G401 (cell line): ENCODE results near the gene ROBO1. TPM values are rescaled to one million over a fixed set of nuclear protein-coding genes. Genes with fewer than 3 reads are reported as not detected.

Source experiments
- DNase-seq: peaks from one replicate; pipeline ENCODE4 v3.0.0-alpha.2; 2015; ENCODE audit warnings: low spot score
- in situ Hi-C: cut with HindIII; loops from 2 replicates; pipeline ENCODE4 v1.10.0; 2016; ENCODE audit warnings: low sequenced_read_pairs, mixed read lengths
- total RNA-seq: library from RNA; depleted of rRNA; stranded (reverse); fragments of >200 nt; shearing (Covaris generic); gene quantifications from 2 replicates; pipeline ENCODE4 v1.2.3, GENCODE V29; 2014

Gene ROBO1
- total RNA-seq, 1 experiment from 2014 or later = 1.4 TPM

GRCh38 chr3:78860567-78860966, 907.2 kb downstream of the ROBO1 start:
- in situ Hi-C loops = no loop called here
- DNase-seq = no peak

GRCh38 chr3:78858910-78859309, 908.9 kb downstream of the ROBO1 start:
- in situ Hi-C loops = no loop called here
- no peak for DNase-seq

DNA sequence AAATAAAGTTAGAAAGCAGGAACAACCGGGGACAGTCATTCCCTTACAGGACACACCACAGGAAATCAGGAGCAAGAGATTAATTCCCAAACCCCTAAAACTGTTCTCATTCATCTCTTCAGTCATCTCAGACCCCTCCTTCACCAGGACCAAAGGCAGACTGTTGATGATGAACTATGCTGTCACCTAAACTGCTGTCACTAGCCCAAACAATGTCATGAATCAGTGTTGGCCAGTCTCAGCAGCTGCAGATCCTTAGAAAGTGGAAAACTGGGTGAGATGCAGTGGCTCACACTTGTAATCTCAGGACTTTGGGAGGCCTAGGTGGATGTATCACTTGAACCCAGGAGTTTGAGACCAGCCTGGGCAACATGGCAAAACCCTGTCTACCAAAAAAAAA, 909.6 kb downstream of the ROBO1 start:
- in situ Hi-C loops = no loop called here
- DNase-seq = no peak

DNA sequence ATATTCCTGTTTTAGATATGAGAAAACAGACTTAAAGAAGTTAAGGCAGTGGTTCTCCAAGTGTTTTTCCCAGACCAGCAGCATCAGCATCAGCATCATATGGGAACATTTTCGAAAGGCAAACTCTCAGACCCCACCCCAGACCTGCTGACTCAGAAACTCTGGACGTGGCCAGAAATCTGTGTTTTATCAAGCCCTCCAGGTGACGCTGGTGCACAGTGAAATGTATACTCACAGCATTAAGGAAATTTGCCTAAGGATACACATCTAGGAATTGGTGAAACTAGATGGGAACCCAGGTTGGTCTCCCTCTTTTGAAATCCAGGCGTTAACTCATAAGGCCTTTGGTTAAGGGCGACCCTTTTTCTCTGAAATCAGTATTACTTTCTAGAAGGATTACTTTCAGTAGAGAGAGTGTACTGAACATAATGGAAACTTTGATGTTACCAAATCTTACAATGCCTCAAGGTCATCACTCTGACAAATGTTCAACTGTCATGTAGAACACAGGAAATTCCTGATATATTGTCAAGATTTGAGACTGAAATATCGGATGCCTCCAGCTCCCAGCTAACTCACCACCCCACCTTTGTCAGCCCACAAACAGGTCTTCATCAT, 910.2 kb downstream of the ROBO1 start:
- in situ Hi-C loops = no loop called here
- DNase-seq = no peak

GRCh38 chr3:78856164-78856563, 911.6 kb downstream of the ROBO1 start:
- no peak for DNase-seq
- in situ Hi-C loops = no loop called here

GRCh38 chr3:78855190-78855589, 912.6 kb downstream of the ROBO1 start:
- in situ Hi-C loops = no loop called here

GRCh38 chr3:78848392-78849288, 919.2 kb downstream of the ROBO1 start:
- in situ Hi-C loops = no loop called here
- DNase-seq = no peak

More at GRCh38 chr3:78855190-78855589, 912.6 kb downstream of the ROBO1 start:
- no peak for DNase-seq

DNA sequence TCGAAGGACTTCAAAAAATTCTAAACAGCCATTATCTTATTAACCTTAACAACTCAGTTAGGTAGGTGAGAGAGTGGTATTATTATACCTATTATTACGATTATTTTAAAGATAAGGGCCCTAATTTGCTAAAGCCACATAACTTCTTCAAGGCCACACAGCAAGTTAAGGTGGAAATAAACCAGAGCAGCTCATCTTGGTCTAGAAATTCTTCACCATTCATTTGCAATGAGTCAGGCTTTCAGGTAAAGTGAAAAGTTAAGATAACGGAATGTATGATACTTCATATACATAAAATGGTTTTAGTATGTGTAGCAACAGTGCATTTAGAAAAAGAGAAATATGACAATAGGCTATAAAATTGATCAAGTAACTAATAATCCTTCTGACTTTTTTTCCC, 920.2 kb downstream of the ROBO1 start:
- in situ Hi-C loops = no loop called here
- DNase-seq = no peak

GRCh38 chr3:78847203-78847602, 920.6 kb downstream of the ROBO1 start:
- in situ Hi-C loops = no loop called here
- no peak for DNase-seq

GRCh38 chr3:78846718-78847117, 921.1 kb downstream of the ROBO1 start:
- DNase-seq = no peak
- in situ Hi-C loops = no loop called here

- DNase-seq = no peak
- in situ Hi-C loops = no loop called here
Measured at GRCh38 chr3:78845605-78846004, 922.2 kb downstream of the ROBO1 start.

DNA sequence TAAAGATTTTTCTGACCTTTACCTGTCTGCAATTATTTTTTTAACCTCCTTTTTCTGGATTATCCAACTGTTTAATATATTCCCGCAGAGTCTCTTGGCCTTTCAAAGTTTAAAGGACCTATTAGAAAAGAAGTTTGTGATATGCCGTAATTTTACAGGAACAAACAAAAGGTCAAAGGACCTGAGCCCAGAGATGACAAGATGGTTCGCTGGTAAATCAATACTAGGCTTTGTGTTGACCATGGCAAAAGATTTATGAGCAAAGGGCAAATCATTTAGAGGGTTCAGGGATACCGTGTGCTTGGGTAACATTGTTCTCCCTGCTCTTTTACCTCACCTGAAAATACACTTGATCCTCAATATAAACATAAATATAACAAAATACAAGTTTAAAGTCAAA, 923.5 kb downstream of the ROBO1 start:
- in situ Hi-C loops = no loop called here
- no peak for DNase-seq

DNA sequence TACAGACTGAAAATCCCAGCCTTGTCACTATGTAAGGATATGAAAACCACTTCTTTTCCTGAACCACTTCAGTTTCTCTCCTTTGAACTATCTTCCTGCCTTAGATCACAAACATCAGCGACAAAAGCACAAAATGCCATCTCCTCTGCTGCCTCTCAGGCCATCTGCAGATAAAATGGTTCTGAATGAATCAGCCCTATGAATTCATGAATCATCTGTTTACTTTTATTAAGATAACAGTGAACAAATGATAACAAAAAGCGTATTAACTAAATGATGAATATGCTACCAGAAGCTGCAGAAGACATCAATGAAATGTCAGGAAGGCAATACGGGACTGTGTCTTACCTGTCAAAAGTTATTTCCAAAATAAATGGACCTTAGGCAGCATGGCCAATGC, 928.1 kb downstream of the ROBO1 start:
- DNase-seq = no peak

GRCh38 chr3:78838362-78838761, 929.4 kb downstream of the ROBO1 start:
- in situ Hi-C loops = no loop called here
- no peak for DNase-seq

More for the DNA sequence above, 928.1 kb downstream of the ROBO1 start:
- in situ Hi-C loops = no loop called here

DNA sequence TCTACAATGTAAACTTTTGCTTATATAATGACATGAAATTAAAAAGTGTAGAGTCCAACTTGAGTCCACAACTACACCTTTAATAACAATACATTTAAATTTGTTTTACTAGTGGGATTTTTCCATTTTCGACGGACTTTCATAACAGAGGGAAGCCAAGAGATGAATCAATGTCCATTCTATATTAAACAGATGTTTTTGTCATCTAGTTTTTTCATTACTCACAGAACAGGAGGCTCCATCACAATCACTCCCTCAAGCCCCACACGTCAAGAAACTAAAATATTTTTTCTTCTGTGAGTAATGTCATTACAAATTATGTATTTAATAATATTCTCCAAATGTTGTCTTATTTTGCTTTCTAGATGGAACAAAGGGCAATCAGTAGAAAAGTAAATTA, 932.9 kb downstream of the ROBO1 start:
- in situ Hi-C loops = no loop called here
- DNase-seq = no peak

DNA sequence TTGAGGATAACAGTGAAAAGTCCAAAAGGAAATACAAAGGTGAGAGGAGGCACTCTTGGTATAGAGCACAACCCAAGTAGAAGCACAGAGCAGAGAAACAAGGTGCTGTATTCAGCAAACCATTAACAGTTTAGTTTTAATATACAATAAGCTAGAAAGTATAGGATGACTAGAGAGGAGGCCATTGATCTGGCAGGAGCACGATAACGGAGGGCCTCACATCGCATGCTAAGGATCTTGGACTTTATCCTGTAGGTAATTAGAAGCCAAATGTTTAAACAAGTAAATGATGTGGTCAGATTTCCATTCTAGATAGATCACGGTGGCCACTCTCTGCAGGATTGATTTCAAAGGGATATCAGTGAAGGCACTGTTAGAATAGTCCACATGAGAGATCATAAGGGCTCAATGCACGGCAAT, 935.0 kb downstream of the ROBO1 start:
- DNase-seq = no peak
- in situ Hi-C loops = no loop called here

- no peak for DNase-seq
- in situ Hi-C loops = no loop called here
Measured at GRCh38 chr3:78831446-78831972, 936.3 kb downstream of the ROBO1 start.

DNA sequence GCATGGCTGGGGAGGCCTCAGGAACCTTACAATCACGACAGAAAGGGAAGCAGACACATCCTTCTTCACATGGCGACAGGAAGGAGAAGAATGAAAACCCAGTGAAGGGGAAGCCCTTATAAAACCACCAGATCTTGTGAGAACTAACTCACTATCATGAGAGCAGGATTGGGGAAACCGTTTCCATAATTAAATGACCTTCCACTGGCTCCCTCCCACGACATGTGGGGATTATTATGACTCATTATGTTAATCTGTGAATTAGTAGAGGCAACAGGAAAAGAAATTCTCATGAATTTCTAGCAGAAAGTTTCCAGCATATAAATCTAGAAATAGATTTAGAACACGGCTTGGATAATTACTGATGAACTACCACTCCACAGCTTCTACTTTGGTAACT, 937.3 kb downstream of the ROBO1 start:
- in situ Hi-C loops = no loop called here
- DNase-seq = no peak

- in situ Hi-C loops = no loop called here
- DNase-seq = no peak
Measured at GRCh38 chr3:78827618-78828017, 940.2 kb downstream of the ROBO1 start.

DNA sequence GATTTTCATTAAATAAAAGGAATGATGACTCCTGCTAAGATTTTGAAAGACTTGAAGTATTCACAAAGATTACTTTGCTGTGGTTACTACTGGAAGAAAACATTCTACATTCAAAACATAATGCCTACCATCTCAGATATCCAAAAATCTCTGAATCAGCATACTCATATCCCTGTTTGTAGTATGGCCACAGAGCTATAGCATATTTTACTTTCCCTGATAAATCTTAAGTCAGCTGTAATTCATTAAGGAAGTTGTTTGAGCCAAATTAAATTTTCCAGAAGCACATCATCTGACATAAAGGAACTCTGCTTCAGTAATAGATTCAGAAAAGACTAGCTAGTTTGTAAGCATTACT, 942.0 kb downstream of the ROBO1 start:
- in situ Hi-C loops = no loop called here
- no peak for DNase-seq
